ENCODE measurements around the gene ASPM.

Gene ASPM

GRCh38 chr1:197150336-197151005 lies 4.0 kb upstream of the ASPM start:
- DNase-seq, result no peak
- Histone ChIP-seq H3K27ac (no peak overlapping the region), H3K9me3 (no peaks in the 10 kb centered on the region), H3K4me1 (peaks cover 0 to 9% (median 6%) of the 10 kb centered on the region in 4 donors), H3K27me3 (no peaks in the 10 kb centered on the region), H3K36me3 (no peaks in the 10 kb centered on the region), H3K4me3 (no peak overlapping the region)
- TF ChIP-seq CTCF (IDR thresholded peaks at IDR 0.05), result no peak
- intact Hi-C loops (cut with DNase I; ENCODE audit: low total_unique reads), result no loop called here

GRCh38 chr1:197149340-197149739 lies 2.9 kb upstream of the ASPM start:
- intact Hi-C loops (cut with DNase I; ENCODE audit: low total_unique reads), result no loop called here

GRCh38 chr1:197145446-197146024 lies 934 bp downstream of the ASPM start:
- Histone ChIP-seq H3K4me3 (peak overlapping the region; percentile 53 to 62), H3K9me3 (no peaks in the 10 kb centered on the region), H3K27me3 (no peaks in the 10 kb centered on the region), H3K36me3 (no peaks in the 10 kb centered on the region), H3K27ac (no peak overlapping the region), H3K4me1 (peaks cover 0 to 9% (median 6%) of the 10 kb centered on the region in 4 donors)
- intact Hi-C loops (cut with DNase I; ENCODE audit: low total_unique reads), result no loop called here
- TF ChIP-seq CTCF (IDR thresholded peaks at IDR 0.05), result no peak
- DNase-seq, result no peak

More at GRCh38 chr1:197149340-197149739, 2.9 kb upstream of the ASPM start:
- Histone ChIP-seq H3K4me1 (peaks cover 0 to 9% (median 6%) of the 10 kb centered on the region in 4 donors), H3K36me3 (no peaks in the 10 kb centered on the region), H3K27ac (no peak overlapping the region), H3K4me3 (no peak overlapping the region), H3K9me3 (no peaks in the 10 kb centered on the region), H3K27me3 (no peaks in the 10 kb centered on the region)
- TF ChIP-seq CTCF (IDR thresholded peaks at IDR 0.05), result no peak
- no peak for DNase-seq

- Histone ChIP-seq H3K27me3 (no peaks in the 10 kb centered on the region), H3K4me1 (peaks cover 0 to 9% (median 6%) of the 10 kb centered on the region in 4 donors), H3K4me3 (no peak overlapping the region), H3K27ac (no peak overlapping the region), H3K36me3 (no peaks in the 10 kb centered on the region), H3K9me3 (no peaks in the 10 kb centered on the region)
- intact Hi-C loops (cut with DNase I; ENCODE audit: low total_unique reads), result no loop called here
- DNase-seq, result no peak
- no peak for TF ChIP-seq CTCF (IDR thresholded peaks at IDR 0.05)
These were observed 1.7 kb downstream of the ASPM start for GRCh38 chr1:197144570-197145325.

GRCh38 chr1:197143276-197143675 lies 3.2 kb downstream of the ASPM start:
- Histone ChIP-seq H3K27ac (no peak overlapping the region), H3K27me3 (no peaks in the 10 kb centered on the region), H3K4me3 (no peak overlapping the region), H3K4me1 (peaks cover 0 to 9% (median 6%) of the 10 kb centered on the region in 4 donors), H3K36me3 (no peaks in the 10 kb centered on the region), H3K9me3 (no peaks in the 10 kb centered on the region)
- no peak for TF ChIP-seq CTCF (IDR thresholded peaks at IDR 0.05)
- intact Hi-C loops (cut with DNase I; ENCODE audit: low total_unique reads), result no loop called here
- no peak for DNase-seq

Data from tibial artery (tissue), 4 donors.